HG03469 (cell line): ENCODE measurements around the gene ALG1.
"Not testable (repeated sequence)": the region's sequence is repeated elsewhere in the genome, so short reads cannot be mapped to it uniquely, and the experiment has no call there.

Experiments used
- ATAC-seq: cut with Tn5 transposase; IDR thresholded peaks from one replicate; pipeline ENCODE4 v1.9.1; 2021; ENCODE audit warnings: mild to moderate bottlenecking, moderate library complexity, moderate number of reproducible peaks; ENCODE audit not compliant: unreplicated experiment

ALG1 gene

DNA sequence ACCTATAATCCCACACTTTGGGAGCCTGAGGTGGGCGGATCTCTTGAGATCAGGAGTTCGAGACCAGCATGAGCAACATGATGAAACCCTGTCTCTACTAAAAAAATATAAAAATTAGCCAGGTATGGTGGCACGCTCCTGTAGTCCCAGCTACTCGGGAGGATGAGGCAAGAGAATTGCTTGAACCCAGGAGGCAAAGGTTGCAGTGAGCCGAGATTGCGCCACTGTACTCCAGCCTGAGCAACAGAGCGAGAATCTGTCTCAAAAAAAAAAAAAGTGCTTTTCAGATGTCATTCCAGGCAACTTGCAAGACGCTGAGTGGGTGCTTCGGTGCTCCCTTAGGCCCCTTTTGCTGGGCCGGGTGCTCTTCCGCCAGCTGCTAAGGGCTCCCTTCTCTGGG is 27.1 kb upstream of the ALG1 start:
- ATAC-seq, result not testable (repeated sequence)

DNA sequence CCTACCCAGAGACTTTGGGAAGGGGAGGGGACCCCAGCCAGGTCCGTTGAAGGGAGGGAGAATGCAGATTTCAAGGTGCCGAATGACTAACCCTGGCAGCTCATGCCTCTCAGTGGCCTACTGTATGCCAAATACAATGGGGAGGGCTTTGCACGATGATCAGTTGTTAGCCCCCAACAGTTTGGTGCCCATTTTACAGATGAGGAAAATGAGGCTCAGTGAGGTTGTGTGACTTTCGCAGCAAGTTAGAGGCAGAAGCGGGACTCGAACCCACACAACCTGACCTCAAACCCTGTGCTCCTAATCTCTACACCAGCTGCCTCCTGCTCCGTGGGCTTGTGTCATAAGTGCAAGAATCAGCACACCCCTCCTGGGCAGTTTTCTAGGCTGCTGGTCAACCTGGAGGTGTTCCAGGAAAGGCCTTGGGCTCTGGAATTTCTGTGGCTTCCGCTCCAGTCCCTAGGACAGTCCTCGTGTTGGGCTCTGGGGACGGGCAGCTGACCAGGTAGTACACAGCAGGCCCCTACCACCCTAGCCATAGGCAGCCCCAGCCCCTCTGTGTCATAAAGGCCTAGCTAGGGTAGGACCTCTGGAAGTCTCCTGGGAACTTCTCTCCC is 26.0 kb upstream of the ALG1 start:
- no peak for ATAC-seq

DNA sequence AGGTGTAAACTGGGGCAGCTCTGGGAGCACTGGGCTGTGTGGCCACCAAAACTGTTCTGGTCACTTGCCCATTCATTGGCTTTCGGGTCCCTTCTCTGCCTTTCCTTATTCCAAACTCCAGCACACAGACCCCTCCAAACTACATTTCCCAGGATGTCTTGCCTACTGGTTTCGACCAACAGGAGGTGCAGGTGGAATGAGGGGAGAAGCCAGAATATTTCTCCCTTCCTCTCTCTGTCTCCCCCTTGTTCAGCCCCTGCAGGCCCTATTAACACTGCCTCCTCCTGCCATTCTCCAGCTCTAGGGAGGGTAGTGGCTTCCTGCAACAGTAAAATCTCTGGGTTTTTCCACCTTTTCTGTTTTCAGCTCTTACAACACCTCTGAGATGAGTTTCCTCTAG is 24.7 kb upstream of the ALG1 start:
- no peak for ATAC-seq

DNA sequence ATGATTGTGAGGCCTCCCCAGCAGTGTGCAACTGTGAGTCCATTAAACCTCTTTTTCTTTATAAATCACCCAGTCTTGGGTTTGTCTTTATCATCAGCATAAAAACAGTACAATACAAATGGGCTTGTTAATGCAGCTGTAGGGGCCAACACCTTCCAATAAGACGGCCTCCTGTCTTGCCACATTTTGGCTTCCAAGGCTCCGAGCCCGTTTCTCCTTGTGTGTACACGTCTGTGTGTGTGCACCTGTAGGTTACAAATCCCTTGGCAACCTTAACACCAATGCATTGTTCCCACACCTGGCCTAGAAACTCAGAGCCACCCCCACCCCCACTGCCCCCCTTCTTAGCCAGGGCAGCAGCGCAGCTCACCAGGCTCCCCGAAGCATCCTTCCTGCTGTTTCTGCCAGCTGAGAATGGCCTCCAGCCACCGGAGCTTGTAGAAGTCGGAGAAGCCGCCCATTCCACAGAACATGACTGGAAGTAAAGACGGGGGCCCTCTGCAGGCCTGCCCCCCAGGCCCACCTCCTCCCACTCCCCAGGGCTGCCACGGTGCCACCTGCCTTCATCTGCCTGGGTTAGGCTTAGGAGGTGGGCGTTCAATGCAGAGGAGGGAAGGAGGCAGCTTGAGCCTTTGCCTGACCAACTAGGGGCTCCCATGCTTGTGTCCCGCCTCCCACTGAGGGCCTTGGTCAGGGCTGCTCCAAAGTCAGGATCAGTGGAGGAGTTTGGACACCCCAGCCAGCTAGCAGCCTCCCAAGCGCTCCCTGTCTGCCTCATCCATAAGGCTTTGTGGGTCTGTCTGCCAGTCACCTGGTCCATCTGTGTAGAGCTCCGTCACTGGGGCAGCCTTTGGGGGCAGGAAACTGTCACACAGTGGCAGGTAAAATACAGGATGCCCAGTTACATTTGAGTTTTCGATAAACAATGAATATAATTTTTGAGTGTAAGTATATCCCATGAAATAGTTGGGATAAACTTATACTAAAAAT is 16.5 kb upstream of the ALG1 start:
- no peak for ATAC-seq

DNA sequence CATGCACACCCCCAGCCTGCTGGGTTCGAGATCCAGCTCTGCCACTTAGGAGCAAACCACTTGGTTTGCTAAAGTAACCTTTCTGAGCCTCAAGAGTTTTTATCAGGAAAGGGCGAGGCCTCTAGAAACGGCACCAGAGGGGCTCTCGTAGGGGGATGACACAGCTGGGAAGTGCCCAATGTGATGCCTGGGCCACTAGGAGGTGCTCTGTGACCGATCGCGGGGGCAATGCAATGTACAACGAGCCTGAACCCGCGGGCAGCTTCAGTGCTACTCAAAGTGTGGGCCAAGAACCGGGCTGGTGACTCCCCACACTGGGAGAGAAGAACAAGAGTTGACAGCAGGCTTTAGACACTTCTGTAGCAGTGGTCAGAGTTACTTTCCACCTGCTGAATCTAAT is 15.3 kb upstream of the ALG1 start:
- no peak for ATAC-seq

DNA sequence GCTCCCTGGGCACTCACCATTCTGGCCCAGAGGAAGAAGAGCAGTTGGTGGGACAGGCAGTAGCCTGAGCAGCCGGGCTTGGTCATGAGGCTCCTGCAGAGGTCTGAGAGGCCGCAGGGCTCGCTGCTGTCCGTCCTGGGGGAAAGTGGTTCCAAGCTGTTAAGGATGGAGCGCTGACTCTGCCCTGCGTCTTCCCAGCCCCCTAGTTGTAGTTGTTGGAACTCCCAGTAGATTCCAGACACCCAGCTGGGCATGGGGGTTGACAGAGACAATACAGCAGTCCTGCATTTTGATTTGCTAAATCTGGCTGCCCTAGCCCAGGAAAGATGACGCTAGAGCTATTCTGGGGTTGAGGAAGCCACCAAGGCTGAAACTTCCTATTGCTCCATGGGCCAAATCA is 13.2 kb upstream of the ALG1 start:
- ATAC-seq, result no peak

DNA sequence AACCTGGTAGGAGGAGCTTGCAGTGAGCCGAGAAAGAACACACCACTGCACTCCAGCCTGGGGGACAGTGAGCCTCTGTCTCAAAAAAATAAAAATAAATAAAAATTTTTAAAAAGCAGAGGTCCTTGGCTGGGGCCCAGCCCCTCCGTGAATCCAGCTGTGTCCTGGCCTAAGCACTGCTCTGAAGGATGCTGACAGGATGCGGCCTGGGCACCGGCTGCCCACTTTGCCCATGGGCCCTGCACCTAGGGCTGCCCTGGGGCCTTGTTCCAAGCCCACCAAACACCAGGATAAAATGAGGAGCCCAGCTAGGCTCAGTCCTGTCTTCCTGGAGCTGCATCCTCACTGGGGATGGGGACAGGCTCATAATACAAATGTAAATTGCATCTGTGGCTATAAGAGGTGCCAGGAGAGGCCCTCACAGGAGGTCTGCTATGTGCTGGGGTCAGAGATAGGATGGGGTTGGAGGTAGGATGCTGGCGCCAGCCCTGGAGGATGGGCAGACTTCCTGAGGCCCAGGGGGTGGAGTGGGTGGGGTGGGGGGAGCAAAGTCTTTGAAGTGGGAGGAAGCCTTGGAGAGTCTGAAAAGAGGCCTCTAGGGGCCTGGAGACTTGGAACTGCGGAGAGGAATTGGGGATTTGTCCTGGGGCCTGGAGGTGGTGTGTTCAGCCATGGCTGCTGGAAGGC is 12.1 kb upstream of the ALG1 start:
- ATAC-seq, result no peak

DNA sequence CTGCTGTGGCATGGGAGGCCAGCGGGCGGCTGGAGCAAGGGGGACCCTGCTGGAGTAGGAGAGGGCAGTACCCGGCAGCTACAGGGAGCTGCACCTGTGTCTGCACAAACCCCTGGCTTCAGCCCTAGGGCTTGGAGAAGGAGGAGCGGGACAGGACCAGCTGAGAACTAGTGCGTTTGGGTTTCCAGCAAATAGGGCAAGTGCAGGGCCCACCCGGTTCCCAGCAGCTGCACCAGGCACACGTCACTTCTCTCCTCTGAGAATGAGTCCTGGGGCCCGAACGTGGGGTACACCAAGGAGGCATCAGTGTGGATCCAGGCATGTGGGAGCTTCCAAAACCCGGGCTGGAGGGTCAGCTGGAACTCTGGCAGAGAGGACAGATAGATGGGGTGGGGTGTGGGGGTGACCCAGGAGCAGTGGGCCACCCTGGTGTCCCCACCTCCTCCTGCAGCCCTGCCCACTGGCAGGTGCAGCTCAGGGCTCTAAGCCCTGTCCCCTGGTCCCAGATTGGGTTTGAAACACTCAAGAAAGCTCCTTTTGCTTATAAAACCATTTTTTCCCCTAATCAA is 11.5 kb upstream of the ALG1 start:
- ATAC-seq, result no peak

DNA sequence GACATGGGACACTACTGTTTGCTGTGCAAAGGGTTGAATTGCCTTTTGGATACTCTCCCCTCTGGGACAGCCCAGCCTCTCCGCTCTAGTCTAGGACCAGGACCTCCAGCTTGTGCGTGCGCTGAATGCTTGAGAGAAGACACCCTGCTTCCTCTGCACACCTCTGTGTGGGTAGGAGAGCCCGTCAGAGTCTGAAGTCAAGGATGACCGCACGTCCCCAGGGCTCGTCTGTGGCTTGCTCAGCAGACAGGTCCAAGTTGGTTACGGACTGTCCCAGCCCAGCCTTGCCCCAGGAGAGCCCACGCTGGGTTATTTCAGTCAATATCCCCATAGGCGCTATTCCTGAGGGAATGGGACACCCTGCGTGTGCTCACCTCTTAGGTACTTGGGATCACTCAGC is 9.6 kb upstream of the ALG1 start:
- peak; percentile 82 for ATAC-seq

DNA sequence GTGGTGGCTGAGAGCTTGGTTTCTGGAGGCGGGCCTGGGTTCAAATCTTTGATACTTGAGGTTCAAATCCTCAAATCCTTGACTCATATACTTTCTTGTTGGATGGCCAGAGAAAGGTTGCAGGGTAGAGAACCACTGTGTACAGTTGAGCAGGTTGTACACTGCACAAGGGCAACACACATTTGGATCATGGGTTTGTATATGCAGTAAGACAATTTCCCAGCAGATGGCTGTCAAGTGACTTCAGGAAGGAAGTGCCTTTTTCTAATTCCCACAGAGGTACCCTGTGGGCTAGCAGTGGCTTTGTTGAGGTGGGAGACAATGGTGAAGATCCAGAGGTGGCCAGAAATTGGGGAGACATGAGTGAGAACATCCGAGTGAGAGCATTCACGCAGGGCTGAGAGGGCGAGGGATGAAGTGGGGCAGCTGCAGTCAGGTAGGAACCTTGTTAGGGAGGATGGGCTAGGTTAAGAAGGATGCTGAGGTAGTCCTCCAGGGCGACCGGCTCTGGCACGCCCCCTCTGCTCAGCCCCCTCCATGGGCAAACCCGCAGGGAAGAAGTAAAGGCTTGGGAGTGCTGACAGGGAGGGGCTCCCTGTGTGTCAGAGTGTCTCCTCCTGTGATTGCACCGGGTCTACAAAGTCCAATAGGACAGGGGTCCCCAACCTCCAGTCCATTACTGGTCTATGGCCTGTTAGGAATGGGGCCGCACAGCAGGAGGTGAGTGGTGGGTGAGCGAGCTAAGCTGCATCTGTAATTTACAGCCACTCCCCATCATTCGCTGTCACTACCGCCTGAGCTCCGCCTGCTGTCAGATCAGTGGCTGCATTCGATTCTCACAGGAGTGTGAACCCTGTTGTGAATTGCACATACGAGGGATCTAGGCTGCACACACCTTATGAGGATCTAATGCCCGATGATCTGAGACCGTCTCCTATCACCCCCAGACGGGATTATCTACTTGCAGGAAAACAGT is 8.6 kb upstream of the ALG1 start:
- no peak for ATAC-seq

DNA sequence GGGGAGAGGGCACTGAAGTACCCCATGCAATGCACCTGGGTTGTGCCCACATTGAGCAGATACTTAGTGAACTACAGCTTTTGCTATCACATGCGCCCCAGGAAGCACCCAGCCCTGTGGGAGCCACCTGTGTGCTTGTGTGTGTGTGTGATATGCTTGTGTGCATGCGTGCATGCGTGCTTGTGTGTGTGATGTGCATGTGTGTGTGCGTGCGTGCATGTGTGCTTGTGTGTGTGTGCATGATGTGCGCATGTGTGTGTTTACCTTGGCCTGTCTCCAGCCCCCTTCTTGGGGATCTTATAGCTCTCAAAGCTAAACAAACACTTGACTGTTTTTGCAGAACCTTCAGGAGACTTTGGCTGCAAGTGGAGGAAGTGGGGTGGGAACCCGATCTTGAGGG is 6.7 kb upstream of the ALG1 start:
- no peak for ATAC-seq

DNA sequence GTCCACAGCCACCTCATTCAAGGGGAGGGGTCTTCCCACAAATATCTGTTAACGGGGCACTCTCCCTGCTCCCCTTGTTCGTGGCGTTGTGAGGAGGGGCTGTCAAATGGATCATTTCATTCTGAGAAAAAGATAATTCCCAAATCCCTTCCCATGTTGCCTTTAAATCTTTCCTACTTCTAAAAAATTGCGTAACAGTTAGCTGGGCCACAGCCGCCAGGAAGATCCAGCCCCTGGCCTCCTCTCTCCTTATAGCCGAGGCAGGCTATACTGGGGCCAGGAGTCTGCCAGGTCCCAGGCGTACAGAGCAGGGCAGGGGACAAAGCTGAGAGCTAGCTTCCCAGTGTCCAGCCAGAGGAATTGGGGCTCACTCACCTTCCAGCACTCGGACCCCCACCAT is 6.3 kb upstream of the ALG1 start:
- no peak for ATAC-seq

DNA sequence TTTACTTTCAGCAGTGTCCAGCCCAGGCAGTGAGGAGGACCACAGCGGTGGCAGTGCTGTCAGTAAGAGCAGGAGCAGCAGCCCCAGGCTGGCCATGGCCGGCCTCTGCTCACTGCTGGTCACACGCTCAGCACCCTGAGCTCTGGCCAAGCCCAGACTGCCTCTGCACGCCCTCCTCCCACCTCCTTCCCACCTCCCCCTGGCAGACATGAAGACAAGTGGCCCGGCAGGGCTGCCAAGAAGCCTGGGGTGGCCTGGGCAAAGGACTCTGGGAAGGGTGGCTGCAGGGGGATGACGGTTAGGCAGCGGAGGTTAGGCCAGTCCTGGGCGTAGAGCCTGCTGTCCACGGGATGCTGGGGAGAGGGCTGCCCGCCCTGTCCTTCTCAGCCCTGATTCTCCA is 5.8 kb upstream of the ALG1 start, which contains the start of gene C16orf89:
C16orf89 (minus strand) TSS at position 144 of the 400 bp plus-strand sequence; CDS start at position 96, 48 bp downstream.
- no peak for ATAC-seq

DNA sequence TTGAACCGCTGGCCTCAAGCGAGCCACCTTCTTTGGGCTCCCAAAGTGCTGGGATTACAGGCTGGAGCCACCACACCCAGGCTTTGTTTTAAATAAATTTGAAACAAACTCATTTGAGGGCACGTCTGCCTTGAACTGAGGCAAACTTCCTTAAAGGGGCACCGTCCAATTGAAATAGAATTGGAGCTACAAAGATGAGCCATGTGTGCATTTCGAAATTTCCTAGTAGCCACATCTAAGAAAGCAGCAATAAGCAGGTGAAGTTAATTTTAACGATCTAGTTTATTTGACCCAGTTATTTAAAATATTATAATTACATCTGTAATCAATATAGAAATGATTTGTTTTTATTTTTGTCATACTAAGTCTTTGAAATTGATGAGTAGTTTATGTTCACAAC is 5.1 kb upstream of the ALG1 start:
- no peak for ATAC-seq

DNA sequence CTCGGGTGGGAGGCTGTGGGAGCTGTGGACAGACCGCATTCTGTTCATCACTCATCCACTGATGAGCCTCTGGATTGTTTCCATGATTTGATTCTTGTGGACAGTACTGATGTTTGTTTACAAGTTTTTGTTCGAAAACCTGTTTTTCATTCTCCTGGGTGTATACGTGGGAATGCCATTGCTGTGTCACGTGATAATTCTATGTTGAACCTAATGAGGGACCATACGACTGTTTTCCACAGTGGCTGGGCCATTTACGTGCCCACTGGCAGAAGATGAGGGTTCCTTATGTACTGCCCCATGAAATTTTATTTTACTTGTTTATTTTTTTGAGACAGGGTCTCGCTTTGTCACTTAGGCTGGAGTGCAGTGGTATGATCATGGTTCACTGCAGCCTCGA is 2.6 kb upstream of the ALG1 start:
- ATAC-seq, result no peak

DNA sequence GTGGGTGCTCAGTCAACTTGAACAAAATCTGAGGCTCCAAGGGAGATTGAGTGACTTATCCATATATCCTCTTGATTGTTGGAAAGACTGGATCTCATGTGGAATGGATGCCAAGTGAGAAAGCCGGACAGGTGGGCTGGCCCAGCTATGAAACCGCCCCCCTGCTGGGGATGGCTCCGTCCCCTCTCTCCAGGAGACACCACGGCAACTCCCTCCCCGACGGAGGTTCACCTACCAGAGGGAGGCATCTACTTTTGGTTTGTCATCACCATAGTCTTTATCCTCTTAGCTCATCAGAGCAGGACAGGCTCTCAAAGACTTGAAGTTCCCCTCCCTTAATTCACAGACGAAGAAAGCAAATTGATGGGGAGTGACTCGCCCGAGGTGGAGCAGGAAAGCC is 1.8 kb upstream of the ALG1 start:
- ATAC-seq, result no peak

DNA sequence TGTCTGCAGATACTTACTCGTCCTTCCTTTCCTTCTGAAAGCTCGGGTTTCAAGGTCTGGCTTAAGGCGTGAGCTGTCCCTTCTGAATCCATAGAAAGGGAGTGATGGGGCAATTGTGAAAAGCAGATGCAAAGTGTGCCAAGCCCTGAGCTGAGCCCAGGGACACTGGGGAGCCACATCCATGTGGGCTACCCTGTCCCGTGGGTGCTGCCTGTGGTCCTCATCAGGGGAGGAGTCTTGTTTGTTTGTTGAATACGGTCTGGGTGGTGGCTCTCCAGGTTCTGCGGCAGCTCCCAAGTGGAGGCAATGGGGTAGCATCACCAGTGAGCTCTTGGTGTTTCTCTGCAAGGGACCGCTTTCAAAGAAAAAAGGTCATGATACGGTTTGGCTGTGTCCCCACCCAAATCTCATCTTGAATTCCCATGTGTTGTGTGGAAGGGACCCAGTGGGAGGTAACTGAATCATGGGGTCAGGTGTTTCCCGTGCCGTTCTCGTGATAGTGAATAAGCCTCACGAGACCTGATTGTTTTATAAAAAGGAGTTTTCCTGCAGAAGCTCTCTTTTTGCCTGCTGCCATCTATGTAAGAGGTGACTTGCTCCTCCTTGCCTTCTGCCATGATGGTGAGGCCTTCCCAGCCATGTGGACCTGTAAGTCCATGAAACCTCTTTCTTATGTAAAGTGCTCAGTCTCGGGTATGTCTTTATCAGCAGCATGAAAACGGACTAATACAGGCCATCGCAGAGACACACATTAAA is 1.0 kb upstream of the ALG1 start:
- ATAC-seq, result no peak

DNA sequence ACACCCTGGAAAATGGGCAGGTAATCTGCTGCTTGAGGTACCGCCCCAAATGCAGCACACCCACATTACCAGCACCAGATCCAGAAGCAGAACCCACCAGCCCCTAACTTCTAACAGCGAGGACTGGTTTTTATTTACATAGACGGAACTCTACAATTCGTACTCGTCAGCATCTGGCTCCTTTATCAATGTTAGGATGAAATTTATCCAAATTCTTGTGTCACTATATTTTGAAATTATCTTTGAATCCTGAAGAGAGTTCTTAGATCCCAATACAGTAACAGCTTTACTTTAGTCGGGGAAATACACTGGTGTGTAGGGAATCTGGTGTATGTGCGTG is 332 bp upstream of the ALG1 start:
- no peak for ATAC-seq
